ENCODE measurements around the gene COL6A2. TPM values are rescaled to one million over a fixed set of nuclear protein-coding genes. Genes with fewer than 3 reads are reported as not detected.

COL6A2 gene
- total RNA-seq, 1 donor from 2014 or later = 157 TPM

DNA sequence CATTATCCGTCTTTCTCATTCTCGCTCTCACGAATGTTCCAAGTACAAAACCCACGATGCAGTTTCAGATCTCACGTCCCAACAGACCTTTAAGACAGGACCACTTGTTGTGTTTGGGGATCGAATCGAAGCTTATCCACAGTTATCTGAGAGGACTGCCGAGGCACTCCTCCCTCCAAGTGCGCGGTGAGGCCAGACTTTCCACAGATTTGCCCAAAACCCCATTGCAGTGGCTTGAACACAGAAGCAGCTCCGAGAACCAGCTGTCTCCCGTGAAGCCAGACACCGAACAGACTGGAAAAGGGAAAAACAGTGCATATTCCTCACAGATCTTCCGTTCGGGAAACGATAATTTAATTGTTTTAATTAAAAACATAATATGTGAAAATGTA lies 46.5 kb upstream of the COL6A2 start:
- no peak for DNase-seq
- Histone ChIP-seq H3K4me1 (peaks cover 41% of the 10 kb centered on the region), H3K36me3 (no peaks in the 10 kb centered on the region), H3K27me3 (ENCODE audit: low read depth) (no peaks in the 10 kb centered on the region), H3K27ac (replicated peaks) (no peak overlapping the region), H3K9me3 (replicated peaks) (peaks cover 4% of the 10 kb centered on the region), H3K4me3 (no peak overlapping the region)
- no peak for TF ChIP-seq CTCF (IDR thresholded peaks at IDR 0.05; ENCODE audit: borderline replicate concordance)
- intact Hi-C loops (cut with micrococcal nuclease) = no loop called here

- H3K9me3 ChIP-seq (replicated peaks) = peaks cover 4% of the 10 kb centered on the region
- no peak for DNase-seq
- no peaks in the 10 kb centered on the region for H3K36me3 ChIP-seq
- intact Hi-C loops (cut with micrococcal nuclease) = no loop called here
- no peak for TF ChIP-seq CTCF (IDR thresholded peaks at IDR 0.05; ENCODE audit: borderline replicate concordance)
- peaks cover 48% of the 10 kb centered on the region for H3K4me1 ChIP-seq
- no peaks in the 10 kb centered on the region for H3K27me3 ChIP-seq (ENCODE audit: low read depth)
- no peak overlapping the region for H3K4me3 ChIP-seq
- H3K27ac ChIP-seq (replicated peaks) = no peak overlapping the region
Observed at GRCh38 chr21:46051821-46052675, 45.9 kb upstream of the COL6A2 start.

- no peak overlapping the region for H3K4me3 ChIP-seq
- intact Hi-C loops (cut with micrococcal nuclease) = no loop called here
- no peaks in the 10 kb centered on the region for H3K27me3 ChIP-seq (ENCODE audit: low read depth)
- H3K4me1 ChIP-seq = peaks cover 50% of the 10 kb centered on the region
- TF ChIP-seq CTCF (IDR thresholded peaks at IDR 0.05; ENCODE audit: borderline replicate concordance) = no peak
- H3K9me3 ChIP-seq (replicated peaks) = peaks cover 4% of the 10 kb centered on the region
- H3K27ac ChIP-seq (replicated peaks) = no peak overlapping the region
- DNase-seq = no peak
- H3K36me3 ChIP-seq = no peaks in the 10 kb centered on the region
Observed at GRCh38 chr21:46052703-46053651, 44.9 kb upstream of the COL6A2 start.

- Histone ChIP-seq H3K27me3 (ENCODE audit: low read depth) (no peaks in the 10 kb centered on the region), H3K4me1 (peaks cover 50% of the 10 kb centered on the region), H3K4me3 (no peak overlapping the region), H3K36me3 (no peaks in the 10 kb centered on the region), H3K27ac (replicated peaks) (peak overlapping the region; percentile 36), H3K9me3 (replicated peaks) (peaks cover 4% of the 10 kb centered on the region)
- no peak for DNase-seq
- TF ChIP-seq CTCF (IDR thresholded peaks at IDR 0.05; ENCODE audit: borderline replicate concordance) = no peak
- intact Hi-C loops (cut with micrococcal nuclease) = no loop called here
Observed at GRCh38 chr21:46054031-46054430, 43.9 kb upstream of the COL6A2 start.

DNA sequence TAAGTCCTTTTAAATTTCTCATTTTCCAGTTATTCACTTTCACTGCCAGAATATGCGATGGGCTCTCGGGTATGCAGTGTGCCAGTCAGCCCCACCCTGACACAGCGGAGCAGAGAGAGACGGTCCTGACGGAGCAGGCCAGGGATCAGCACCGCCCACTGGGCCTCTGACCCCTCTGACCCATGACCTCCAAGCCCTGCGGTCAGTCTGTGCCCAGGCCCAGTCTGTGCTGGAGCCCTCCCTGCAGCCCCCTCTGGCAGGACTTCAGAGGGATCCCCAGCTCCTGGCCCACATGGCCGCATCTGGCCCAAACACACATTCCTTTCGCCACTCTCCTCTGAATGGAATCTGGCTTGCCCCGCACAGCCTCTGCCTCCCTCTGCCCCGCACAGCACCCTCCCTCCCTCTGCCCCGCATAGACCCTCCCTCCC lies 43.4 kb upstream of the COL6A2 start:
- no peaks in the 10 kb centered on the region for H3K27me3 ChIP-seq (ENCODE audit: low read depth)
- H3K27ac ChIP-seq (replicated peaks) = peak overlapping the region; percentile 36
- no peak overlapping the region for H3K4me3 ChIP-seq
- intact Hi-C loops (cut with micrococcal nuclease) = no loop called here
- TF ChIP-seq CTCF (IDR thresholded peaks at IDR 0.05; ENCODE audit: borderline replicate concordance) = no peak
- peaks cover 49% of the 10 kb centered on the region for H3K4me1 ChIP-seq
- H3K9me3 ChIP-seq (replicated peaks) = peaks cover 4% of the 10 kb centered on the region
- H3K36me3 ChIP-seq = no peaks in the 10 kb centered on the region
- DNase-seq = no peak
